Stimulated activated CD4-positive, alpha-beta T cell treated with anti-CD3 and anti-CD28 coated beads, Interleukin-12 subunit alpha, Interleukin-12 subunit beta, amount 100 ng/mL, for 24 hours (primary cell): ENCODE data around the gene HTR3D.
"Not testable (repeated sequence)": the region's sequence is repeated elsewhere in the genome, so short reads cannot be mapped to it uniquely, and the experiment has no call there.

ENCODE experiments used
- DNase-seq, 2 experiments: peaks; one replicate each; pipeline ENCODE4 v3.0.0-alpha.2; 2020; ENCODE audit warnings: low read depth in 2 of 2

Gene HTR3D

DNA sequence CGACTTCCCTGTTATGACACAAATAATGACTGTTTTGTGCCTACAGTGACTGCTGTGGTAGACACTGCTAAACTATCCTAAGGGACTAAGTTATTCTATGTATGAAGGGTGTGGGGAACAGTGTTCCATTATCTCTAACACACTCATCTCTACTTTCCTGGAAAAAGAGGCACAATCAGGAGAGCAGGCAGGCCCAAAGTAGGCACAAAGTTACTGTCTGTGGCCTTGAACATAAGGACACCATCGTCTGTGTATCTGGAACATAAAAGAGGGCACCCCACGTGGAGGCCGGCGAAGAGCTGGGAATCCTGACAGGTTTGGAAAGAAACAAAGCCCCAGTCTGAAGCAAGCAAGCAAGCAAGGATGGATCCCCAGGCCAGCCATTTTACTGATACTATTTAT lies 15.4 kb upstream of the HTR3D start:
- DNase-seq, result no peak

DNA sequence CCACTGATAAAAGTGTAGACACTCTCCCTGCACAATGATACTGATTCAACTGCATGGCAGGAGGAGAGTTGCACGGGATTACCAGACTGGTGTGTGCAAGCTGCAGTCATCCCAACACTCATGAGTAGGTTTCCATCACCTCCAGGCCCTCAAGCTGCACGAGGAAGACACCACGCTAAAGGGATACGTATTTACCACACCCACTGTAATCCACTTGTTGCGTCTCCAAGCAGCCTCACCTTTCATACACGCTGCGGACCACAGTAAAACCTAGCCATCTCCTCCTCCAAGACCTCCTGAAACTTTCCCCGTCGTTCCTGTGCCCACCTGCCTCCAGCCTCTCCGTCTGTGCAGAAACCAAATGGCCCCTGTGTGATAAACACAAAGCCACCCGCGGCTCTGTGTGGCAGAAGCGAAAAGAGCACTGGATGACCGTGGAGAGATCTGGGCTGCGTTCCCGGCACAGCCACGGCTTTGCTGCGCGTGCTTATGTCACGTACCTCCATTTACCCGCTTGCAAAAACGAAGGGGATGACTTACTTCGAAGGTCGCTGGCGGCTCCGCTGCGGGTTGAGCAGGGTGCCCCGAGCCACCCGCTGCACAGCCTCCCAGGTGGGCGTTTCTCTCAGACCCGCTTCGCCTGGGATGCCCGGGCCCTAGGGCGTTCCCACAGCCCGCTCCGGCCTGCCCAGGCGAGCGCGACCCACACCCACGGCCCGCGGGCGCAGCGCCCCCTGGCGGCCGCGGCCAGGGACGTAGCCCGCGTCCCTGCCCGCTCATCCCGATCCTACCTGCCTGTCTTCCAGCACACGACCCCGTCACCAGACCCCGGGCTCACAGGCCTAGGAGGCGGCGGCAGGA lies 14.5 kb upstream of the HTR3D start:
- DNase-seq, result peak; percentile 14 to 39

DNA sequence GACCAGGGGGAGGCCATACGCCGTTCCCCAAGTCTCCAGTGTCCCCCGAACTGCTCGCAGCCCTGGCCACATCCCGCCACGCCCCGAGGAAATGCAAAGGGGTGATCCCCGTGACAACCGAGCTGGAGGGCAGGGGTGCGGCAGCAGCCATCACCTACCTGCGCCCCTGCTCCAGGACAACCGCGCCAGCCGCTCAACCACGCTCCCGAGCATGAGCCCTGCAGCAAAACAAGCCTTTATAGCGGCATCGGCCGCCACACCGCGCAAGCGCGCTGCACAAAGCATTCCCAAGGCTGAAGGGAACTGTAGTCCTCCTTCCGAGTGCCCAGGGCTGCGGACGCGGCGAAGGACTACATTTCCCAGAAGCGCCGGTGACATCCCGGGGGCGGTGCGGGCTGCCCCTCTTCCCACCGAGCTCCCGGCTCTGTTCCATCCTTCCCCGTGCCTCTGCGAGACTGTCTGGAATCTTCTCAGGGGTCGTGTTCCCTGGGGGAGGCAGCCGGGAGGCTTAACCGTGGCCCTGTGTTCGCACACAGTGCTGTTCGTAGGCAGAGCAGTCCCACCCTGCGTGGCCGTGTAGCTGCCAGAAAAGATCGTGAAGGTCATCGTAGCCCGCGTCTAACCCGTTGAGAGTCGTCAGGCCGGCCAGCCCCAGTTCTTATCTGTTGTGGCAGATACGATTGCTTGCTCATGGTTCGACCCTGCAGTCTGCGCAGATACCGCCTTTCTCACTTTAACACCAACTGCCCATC lies 13.7 kb upstream of the HTR3D start, which contains the start of gene ABCC5:
Gene ABCC5, minus strand, starts transcription at position 213 of the 752 bp plus-strand sequence. CDS start 3,492 bp downstream, outside the sequence.
- DNase-seq, result peak; percentile 71 to 78

DNA sequence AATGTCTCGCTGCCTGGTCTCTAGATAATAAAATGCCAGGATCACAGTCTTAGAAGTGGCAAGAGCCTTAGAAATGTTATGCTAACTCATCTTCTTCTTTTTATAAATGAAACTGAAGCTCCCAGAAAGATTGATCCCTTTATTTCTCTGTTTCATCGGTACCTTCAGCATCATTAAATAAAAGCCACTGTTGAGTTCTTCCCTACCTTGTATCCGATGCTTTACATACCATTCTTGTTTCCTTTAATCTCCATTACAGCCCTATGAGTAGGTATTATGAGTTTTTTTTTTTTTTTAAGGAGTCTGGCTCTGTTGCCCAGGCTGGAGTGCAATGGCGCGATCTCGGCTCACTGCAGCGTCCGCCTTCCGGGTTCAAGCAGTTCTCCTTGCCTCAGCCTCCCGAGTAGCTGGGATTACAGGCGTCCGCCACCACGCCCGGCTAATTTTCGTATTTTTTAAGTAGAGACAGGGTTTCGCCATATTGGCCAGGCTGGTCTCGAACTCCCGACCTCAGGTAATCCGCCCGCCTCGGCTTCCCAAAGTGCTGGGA lies 13.0 kb upstream of the HTR3D start:
- no peak for DNase-seq

DNA sequence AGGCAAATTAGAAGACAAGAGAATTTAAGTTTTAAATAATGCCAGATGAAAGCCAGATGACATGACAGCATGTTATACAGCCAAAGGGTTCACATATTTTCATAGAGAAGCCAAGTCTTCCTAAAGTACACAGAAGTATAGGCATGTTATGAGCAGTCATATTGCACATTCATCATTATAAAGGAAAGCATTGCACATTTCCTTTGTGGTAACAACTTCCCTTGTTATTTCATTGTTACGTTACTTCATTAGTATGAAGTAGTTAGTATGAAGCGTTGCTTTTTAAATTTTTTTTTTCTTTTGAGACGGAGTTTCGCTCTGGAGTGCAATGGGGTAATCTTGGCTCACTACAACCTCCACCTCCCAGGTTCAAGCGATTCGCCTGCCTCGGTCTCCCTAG lies 9.2 kb upstream of the HTR3D start:
- DNase-seq, result no peak

DNA sequence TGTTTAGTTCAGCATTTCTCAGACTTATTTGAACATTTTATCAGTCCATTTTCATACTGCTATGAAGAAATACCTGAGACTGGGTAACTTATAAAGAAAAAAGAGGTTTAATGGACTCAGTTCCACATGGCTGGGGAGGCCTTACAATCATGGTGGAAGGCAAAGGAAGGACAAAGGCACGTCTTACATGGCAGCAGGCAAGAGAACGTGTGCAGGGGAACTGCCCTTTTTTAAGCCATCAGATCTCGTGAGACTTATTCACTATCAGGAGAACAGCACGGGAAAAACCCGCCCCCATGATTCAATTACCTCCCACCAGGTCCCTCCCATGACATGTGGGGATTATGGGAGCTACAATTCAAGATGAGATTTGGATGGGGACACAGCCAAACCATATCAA lies 6.3 kb upstream of the HTR3D start:
- DNase-seq, result not testable (repeated sequence)

DNA sequence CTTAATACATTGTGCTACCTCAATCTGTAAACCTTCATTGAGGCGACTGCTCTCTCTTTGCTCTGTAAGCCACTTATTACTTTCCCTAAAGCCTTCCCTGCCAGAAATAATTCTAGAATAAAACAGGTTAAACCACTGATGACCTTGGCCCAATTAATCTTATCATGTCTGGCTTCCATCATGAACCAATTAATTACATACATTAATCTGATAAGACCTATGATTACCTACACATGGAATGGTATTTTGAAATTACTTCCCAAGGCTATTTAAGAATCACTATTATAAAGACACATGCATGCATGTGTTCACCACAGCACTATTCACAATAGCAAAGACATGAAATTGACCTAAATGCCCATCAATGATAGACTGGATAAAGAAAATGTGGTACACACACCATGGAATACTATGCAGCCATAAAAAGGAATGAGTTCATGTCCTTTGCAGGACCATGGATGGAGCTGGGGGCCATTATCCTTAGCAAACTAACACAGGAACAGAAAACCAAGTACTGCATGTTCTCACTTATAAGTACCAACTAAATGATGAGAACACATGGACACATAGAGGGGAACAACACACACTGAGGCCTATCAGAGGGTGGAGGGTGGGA lies 3.2 kb upstream of the HTR3D start:
- DNase-seq, result not testable (repeated sequence)

DNA sequence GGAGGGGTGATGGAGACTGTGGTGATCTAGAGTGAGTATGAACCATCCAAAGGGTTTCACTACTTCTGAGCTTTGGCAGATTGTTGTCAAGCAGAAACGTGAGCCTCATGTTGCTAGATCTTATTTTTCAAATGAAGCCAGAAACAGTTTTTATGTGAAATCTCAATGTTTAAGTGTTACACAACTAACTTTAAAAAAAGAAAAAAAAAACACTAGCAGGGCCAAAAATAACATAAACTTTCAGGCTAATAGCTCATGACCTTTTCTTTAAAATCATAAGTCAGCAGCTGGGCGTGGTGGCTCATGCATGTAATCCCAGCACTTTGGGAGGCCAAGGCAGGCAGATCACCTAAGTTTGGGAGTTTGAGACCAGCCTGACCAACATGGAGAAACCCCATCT lies 2.1 kb upstream of the HTR3D start:
- DNase-seq, result no peak

DNA sequence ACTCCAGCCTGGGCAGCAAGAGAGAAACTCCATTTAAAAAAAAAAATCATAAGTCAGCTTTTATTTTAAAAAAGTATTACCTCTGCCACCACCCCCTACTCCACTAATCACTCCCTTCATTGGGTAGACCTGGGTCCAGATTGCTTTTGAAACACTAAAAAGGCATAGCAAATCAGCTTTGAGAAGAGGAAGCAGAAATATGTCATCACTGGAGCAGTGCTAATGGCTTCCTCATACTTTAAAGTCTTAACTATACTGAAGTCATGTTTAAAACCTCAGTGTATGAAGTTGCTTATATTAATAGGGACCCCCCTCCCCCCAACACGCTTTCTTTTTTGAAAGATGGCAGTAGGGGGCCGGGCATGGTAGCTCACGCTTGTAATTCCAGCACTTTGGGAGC lies 1.0 kb upstream of the HTR3D start:
- no peak for DNase-seq

DNA sequence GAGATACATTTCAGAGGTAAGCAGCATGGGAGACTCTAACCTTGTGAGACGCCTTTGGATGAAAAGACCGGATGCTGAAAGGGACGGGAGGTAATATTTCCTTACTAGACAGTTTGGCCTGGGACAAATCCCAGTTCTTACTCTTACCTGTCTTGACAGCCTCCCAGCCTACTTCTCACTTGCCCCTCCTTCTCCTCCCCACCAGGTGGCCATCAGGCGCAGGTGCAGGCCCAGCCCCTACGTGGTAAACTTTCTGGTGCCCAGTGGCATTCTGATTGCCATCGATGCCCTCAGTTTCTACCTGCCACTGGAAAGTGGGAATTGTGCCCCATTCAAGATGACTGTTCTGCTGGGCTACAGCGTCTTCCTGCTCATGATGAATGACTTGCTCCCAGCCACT lies 6.3 kb downstream of the HTR3D start:
- DNase-seq, result no peak

DNA sequence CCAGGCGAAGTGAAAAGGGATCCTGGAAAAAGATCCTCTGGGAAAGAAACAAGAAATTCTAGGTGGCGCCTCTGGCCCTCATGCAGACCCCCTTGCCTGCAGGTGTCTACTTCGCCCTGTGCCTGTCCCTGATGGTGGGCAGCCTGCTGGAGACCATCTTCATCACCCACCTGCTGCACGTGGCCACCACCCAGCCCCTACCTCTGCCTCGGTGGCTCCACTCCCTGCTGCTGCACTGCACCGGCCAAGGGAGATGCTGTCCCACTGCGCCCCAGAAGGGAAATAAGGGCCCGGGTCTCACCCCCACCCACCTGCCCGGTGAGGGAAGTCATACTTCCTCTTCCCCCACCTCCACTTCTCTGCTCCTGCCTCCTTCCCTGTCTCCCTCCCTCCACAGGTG lies 6.8 kb downstream of the HTR3D start:
- not testable (repeated sequence) for DNase-seq

DNA sequence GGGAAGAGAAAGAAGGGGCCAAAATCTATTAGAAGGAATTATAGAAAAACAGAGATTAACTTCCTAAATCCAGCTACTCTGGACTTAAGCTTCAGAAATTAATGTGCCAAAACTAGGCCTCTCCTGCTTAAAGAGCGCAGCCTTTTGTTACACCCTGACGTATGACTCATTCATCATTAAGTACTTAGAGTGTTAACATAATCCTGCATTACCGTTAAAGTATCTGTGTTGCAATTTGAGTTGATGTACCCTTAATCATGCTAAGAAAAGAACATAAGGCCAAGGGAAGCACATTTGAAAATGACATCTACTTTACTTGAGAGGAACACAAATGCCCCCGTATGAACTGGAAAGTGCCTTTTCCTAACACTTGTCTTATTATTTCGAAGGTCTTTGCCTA lies 7.9 kb downstream of the HTR3D start:
- no peak for DNase-seq

DNA sequence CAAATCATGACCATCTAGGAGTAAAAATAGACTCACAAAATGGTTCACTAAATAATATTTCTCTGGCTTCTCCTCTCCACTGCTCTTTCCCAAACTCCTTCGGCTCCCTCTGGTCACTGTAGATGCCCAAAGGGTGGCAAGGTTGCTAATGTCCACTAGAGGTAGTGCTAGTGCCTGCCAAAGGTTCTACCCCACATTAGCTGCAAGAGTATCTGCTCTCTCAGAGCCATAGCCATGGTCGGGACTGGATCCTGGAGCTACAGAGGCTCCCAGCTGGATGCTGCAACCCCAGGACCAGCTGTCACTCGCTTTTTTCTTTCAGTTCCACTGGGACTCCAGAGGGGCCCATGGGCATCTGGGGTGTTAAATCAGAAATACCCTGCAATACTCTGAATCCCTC lies 8.5 kb downstream of the HTR3D start:
- no peak for DNase-seq

DNA sequence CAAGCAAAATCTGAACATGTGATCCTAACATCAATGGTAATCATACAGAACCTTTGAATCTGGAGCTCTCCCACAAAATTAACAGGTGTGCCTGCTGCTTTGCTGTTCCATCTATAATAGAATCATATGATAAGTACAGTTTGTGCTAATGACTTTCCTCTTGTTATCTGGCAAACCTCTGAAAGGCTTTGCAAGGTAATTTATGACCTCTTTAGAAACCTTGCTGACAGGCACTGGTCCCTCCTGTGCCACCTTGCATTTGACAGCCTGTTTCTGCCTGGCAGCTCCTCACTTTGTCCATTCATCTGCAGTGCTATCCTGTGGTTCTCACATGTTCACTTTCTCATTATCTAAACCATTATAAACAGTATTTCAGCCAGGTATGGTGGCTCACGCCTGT lies 11.1 kb downstream of the HTR3D start:
- no peak for DNase-seq

DNA sequence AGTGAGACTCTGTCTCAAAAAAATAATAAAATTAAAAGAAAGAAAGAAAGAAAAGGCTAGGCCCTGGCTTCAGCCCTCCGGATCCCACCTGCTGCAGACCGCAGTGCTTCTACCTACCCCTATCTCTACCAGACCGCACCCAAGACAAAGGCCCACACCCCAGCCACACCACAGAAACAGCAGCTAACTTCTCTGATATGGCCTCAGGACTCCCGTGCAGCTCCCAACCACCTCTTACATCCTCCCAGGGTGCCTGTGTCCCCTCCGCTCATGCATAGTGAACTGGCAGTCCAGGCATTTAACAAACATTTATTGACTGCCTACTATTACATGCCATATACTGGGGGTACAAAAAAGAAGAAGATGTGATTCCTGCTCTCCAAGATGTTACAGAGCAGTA lies 14.5 kb downstream of the HTR3D start:
- DNase-seq, result no peak

DNA sequence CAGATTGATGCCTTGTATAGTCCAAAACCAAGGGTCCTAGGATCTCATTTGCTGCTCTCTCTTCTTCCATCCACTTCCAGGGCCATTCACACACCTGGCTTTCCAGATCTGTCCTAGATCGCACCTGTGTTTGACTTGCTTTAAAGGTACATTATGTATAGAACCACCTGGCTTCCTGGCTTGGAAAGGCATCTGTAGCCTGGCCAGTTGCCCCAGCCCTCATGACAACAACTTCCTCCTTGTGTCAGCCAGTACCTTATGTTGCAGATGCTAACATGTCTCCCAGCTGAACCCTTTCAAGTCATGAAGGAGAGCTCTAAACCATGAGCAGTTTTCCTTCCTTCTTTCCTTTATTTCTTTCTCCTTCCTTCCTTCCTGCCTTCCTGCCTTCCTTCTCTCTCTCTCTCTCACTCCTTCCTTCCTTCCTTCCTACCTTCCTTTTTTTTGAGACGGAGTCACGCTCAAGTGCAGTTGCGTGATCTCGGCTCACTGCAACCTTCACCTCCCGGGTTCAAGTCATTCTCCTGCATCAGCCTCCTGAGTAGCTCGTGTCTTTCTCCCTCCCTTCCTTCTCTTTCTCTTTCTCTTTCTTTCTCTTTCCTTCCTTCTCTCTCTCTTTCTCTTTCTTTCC lies 18.8 kb downstream of the HTR3D start:
- DNase-seq, result no peak

DNA sequence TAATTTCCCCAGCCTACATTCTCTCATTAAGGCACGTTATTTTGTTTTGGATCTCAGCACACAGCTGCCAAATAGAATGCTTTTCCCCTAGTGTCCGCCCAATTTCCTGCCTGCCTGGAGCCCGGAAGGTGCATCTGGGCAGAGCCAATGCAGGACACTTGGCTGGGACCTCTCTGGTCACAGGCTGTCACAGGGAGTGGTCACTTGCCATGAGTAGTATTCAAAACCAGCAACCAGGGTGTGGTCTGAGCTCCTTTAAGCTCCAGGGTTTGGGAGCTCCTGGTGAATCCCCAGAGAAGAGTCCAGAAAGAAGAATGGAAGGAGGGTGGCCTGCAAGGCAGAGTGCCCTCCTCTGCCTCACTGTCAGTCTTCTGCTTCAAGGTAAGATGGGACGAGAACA lies 21.2 kb downstream of the HTR3D start, which contains the start of gene HTR3C:
Gene HTR3C, plus strand, starts transcription at position 281 of the 400 bp plus-strand sequence. Its CDS starts 34 bp downstream, at position 315.
- no peak for DNase-seq

DNA sequence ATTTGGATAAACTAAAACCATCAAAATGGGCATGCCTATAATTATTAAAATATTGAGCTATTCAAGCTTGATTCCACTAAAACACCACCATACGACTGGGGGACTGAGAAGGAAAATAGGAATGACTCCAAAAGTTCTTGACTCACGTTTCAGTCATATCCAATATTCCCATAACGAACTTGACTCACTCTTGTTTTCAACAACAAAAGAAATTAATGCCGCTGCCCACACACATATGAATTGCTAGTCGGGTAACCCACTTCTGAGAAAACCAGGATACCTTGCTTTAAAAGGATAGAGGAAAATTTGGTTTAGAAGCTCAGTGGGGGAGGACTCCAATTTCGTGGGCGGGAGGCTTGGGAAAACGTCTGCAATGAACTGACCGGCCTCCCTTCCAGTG lies 26.5 kb downstream of the HTR3D start:
- DNase-seq, result no peak

DNA sequence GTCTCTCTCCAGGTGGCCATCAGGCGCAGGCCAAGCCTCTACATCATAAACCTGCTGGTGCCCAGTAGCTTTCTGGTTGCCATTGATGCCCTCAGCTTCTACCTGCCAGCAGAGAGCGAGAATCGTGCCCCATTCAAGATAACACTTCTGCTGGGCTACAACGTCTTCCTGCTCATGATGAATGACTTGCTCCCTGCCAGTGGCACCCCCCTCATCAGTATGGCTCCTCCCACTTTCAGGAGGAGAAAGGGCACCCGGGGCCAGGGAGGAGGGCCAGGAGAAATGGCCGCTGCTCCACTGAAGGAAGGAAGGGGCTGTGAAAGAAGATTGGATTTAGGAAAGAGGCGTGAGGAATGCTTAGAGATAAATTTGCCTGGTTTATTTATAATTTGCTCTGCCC lies 27.9 kb downstream of the HTR3D start:
- no peak for DNase-seq

DNA sequence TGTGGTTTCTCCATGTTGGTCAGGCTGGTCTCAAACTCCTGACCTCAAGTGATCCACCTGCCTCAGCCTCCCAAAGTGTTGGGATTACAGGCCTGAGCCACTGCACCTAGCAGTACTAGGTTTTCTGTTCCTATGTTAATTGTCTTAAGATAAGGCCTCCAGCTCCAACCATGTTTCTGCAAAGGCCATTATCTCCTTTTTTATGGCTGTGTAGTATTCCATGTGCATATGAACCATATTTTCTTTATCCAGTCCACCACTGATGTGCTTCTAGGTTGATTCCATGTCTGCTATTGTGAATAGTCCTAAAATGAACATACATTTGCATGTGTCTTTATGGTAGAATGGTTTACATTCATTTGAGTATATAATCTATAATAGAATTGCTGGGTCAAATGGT lies 31.1 kb downstream of the HTR3D start:
- no peak for DNase-seq

DNA sequence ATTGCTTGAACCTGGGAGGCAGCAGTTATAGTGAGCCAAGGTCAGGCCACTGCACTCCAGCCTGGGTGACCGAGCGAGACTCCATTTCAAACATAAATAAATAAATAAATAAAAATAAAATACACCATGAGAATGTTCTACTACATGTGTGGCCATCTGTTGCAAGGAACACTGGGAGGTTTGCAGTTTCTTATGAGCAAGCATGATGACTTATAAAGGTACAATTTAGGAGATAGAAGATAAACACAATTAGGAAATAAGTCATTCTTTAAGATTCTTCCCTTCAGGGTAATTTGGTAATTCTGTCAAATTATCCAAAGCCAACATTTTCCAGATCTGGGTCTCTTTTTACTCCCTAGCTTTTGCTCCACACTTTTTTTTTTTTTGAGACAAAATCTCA lies 34.7 kb downstream of the HTR3D start:
- DNase-seq, result no peak

DNA sequence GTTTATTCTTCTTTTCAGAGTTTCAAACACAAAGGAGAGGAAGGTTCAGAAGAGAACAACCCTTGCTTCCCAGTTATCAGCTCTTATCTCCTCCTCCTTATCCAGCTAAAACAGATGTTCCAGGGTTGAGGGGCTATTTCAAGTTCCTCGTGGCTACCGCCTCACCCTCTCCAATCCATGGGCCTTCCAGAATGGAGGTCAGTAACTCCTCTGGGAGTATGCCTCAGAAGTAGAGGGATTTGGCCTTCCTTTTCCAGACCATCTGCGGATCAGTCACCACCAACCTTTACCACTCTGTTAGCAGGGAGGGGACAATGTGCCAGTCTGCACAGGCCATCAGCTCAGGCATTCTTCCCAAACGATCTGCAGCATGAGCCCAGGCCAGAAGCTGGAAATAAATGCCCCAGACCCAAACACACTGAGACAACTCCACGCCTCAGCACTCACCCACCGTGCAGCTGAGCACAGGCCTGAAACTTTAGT lies 36.1 kb downstream of the HTR3D start:
- DNase-seq, result no peak
